ENCODE results near the gene PRM1.
"Not testable (repeated sequence)": the region's sequence is repeated elsewhere in the genome, so short reads cannot be mapped to it uniquely, and the experiment has no call there.

PRM1 gene

GRCh38 chr16:11306997-11307638 is 26.0 kb upstream of the PRM1 start:
- no peaks in the 10 kb centered on the region for H3K27me3 Mint-ChIP-seq
- H3K27ac Mint-ChIP-seq, result no peak overlapping the region
- ATAC-seq, result no peak
- H3K4me1 Mint-ChIP-seq, result peaks cover 43% of the 10 kb centered on the region
- DNase-seq, result no peak
- H3K9me3 Mint-ChIP-seq, result no peaks in the 10 kb centered on the region
- peak overlapping the region in 1 of 2 donors; percentile 7 for H3K4me3 Mint-ChIP-seq

GRCh38 chr16:11306381-11306780 is 25.3 kb upstream of the PRM1 start:
- Mint-ChIP-seq H3K4me1 (peaks cover 36% of the 10 kb centered on the region), H3K4me3 (no peak overlapping the region), H3K27me3 (no peaks in the 10 kb centered on the region), H3K27ac (no peak overlapping the region), H3K9me3 (no peaks in the 10 kb centered on the region)
- ATAC-seq (no peak), DNase-seq (no peak)

- no peak overlapping the region for H3K4me3 Mint-ChIP-seq
- H3K27me3 Mint-ChIP-seq, result no peaks in the 10 kb centered on the region
- H3K9me3 Mint-ChIP-seq, result no peaks in the 10 kb centered on the region
- no peak for ATAC-seq
- DNase-seq, result no peak
- H3K27ac Mint-ChIP-seq, result no peak overlapping the region
- H3K4me1 Mint-ChIP-seq, result peaks cover 17% of the 10 kb centered on the region
Measured at GRCh38 chr16:11303405-11304138, 22.4 kb upstream of the PRM1 start.

- no peak for DNase-seq
- H3K27me3 Mint-ChIP-seq, result no peaks in the 10 kb centered on the region
- ATAC-seq, result no peak
- peaks cover 19% of the 10 kb centered on the region for H3K4me1 Mint-ChIP-seq
- H3K4me3 Mint-ChIP-seq, result no peak overlapping the region
- H3K9me3 Mint-ChIP-seq, result no peaks in the 10 kb centered on the region
- H3K27ac Mint-ChIP-seq, result no peak overlapping the region
Measured at GRCh38 chr16:11302977-11303376, 21.8 kb upstream of the PRM1 start.

GRCh38 chr16:11301645-11302501 is 20.7 kb upstream of the PRM1 start:
- Mint-ChIP-seq H3K9me3 (no peaks in the 10 kb centered on the region), H3K4me1 (peaks cover 30% of the 10 kb centered on the region), H3K4me3 (no peak overlapping the region), H3K27ac (no peak overlapping the region), H3K27me3 (no peaks in the 10 kb centered on the region)
- ATAC-seq, result no peak
- DNase-seq, result no peak

GRCh38 chr16:11300560-11300892 is 19.4 kb upstream of the PRM1 start:
- H3K27ac Mint-ChIP-seq, result no peak overlapping the region
- H3K4me1 Mint-ChIP-seq, result peaks cover 39% of the 10 kb centered on the region
- H3K4me3 Mint-ChIP-seq, result no peak overlapping the region

GRCh38 chr16:11299865-11300559 is 18.9 kb upstream of the PRM1 start:
- Mint-ChIP-seq H3K4me3 (no peak overlapping the region), H3K9me3 (no peaks in the 10 kb centered on the region), H3K27me3 (no peaks in the 10 kb centered on the region), H3K27ac (peak overlapping the region in 1 of 2 donors; percentile 27), H3K4me1 (peaks cover 40% of the 10 kb centered on the region)
- no peak for ATAC-seq
- no peak for DNase-seq

More at GRCh38 chr16:11300560-11300892, 19.4 kb upstream of the PRM1 start:
- no peaks in the 10 kb centered on the region for H3K27me3 Mint-ChIP-seq
- H3K9me3 Mint-ChIP-seq, result no peaks in the 10 kb centered on the region
- no peak for DNase-seq
- ATAC-seq, result no peak

GRCh38 chr16:11298950-11299547 is 17.9 kb upstream of the PRM1 start:
- not testable (repeated sequence) for H3K27me3 Mint-ChIP-seq, DNase-seq, H3K9me3 Mint-ChIP-seq, ATAC-seq, H3K27ac Mint-ChIP-seq
- Mint-ChIP-seq H3K4me1 (peaks cover 47% of the 10 kb centered on the region), H3K4me3 (peak overlapping the region in 1 of 2 donors; percentile 60)

GRCh38 chr16:11298143-11298900 is 17.2 kb upstream of the PRM1 start:
- ATAC-seq (no peak), DNase-seq (no peak)
- Mint-ChIP-seq H3K4me1 (peaks cover 52% of the 10 kb centered on the region), H3K9me3 (no peaks in the 10 kb centered on the region), H3K27me3 (peaks cover 7% of the 10 kb centered on the region), H3K4me3 (peak overlapping the region; percentile 60 to 67), H3K27ac (peak overlapping the region; percentile 80 to 88)

GRCh38 chr16:11297492-11298142 is 16.5 kb upstream of the PRM1 start:
- Mint-ChIP-seq H3K4me3 (peak overlapping the region; percentile 66 to 67), H3K4me1 (peaks cover 55% of the 10 kb centered on the region), H3K9me3 (no peaks in the 10 kb centered on the region), H3K27ac (peak overlapping the region; percentile 87 to 90), H3K27me3 (peaks cover 14% of the 10 kb centered on the region)
- ATAC-seq (peak; percentile 93), DNase-seq (peak; percentile 60 to 86)

GRCh38 chr16:11296706-11297491 is 15.8 kb upstream of the PRM1 start:
- H3K4me3 Mint-ChIP-seq, result peak overlapping the region; percentile 66 to 67
- no peaks in the 10 kb centered on the region for H3K9me3 Mint-ChIP-seq
- DNase-seq (peak in 1 of 2 donors; percentile 26), ATAC-seq (peak; percentile 55)
- peak overlapping the region; percentile 87 to 90 for H3K27ac Mint-ChIP-seq
- H3K4me1 Mint-ChIP-seq, result peaks cover 55% of the 10 kb centered on the region
- peaks cover 21% of the 10 kb centered on the region for H3K27me3 Mint-ChIP-seq

GRCh38 chr16:11296351-11296705 is 15.2 kb upstream of the PRM1 start:
- ATAC-seq (no peak), DNase-seq (no peak)
- peak overlapping the region; percentile 63 to 90 for H3K27ac Mint-ChIP-seq
- H3K9me3 Mint-ChIP-seq, result no peaks in the 10 kb centered on the region
- peaks cover 55% of the 10 kb centered on the region for H3K4me1 Mint-ChIP-seq
- peaks cover 26% of the 10 kb centered on the region for H3K27me3 Mint-ChIP-seq
- H3K4me3 Mint-ChIP-seq, result peak overlapping the region in 1 of 2 donors; percentile 66

GRCh38 chr16:11295672-11296071 is 14.5 kb upstream of the PRM1 start:
- Mint-ChIP-seq H3K4me3 (no peak overlapping the region), H3K27ac (no peak overlapping the region), H3K9me3 (no peaks in the 10 kb centered on the region), H3K27me3 (peaks cover 29% of the 10 kb centered on the region), H3K4me1 (peaks cover 55% of the 10 kb centered on the region)
- ATAC-seq, result no peak
- no peak for DNase-seq
